ENCODE data around the gene SEMA5A.

- TF ChIP-seq CTCF (IDR thresholded peaks at IDR 0.05) (no peak), EZH2 (IDR thresholded peaks at IDR 0.05; ENCODE audit: borderline replicate concordance, insufficient read depth, low read depth, low read length, poor library complexity, severe bottlenecking) (no peak)
Observed at GRCh38 chr5:9148242-9148641, 397.6 kb downstream of the SEMA5A start.

Measured in B cell (primary cell).